Skin epidermis (tissue), 12 donors: ENCODE results near the gene GLI1.

Experiments
- H3K27ac ChIP-seq, 21 experiments: fragments of 200-600 bp; sonication (generic) in 11 of 21; one replicate each; pipeline ENCODE4 v1.5.0; 2020; ENCODE audit warnings: mild to moderate bottlenecking in 3 of 21, inconsistent platforms in 2 of 21, moderate library complexity in 2 of 21
- H3K4me3 ChIP-seq, 7 experiments: fragments of 200-600 bp; sonication (generic) in 2 of 7; one replicate each; pipeline ENCODE4 v1.5.0; 2020; ENCODE audit warnings: inconsistent platforms in 2 of 7, mild to moderate bottlenecking in 2 of 7, moderate library complexity in 1 of 7

Gene GLI1

GRCh38 chr12:57472391-57472790 lies 12.8 kb downstream of the GLI1 start:
- Histone ChIP-seq H3K27ac (no peak overlapping the region), H3K4me3 (no peak overlapping the region)

GRCh38 chr12:57473392-57473791 lies 13.8 kb downstream of the GLI1 start:
- no peak overlapping the region for H3K27ac ChIP-seq
- no peak overlapping the region for H3K4me3 ChIP-seq

- Histone ChIP-seq H3K27ac (no peak overlapping the region), H3K4me3 (no peak overlapping the region)
Observed at GRCh38 chr12:57473886-57474285, 14.3 kb downstream of the GLI1 start.

GRCh38 chr12:57474430-57474829 lies 14.8 kb downstream of the GLI1 start:
- Histone ChIP-seq H3K4me3 (no peak overlapping the region), H3K27ac (no peak overlapping the region)

GRCh38 chr12:57474862-57475261 lies 15.3 kb downstream of the GLI1 start:
- no peak overlapping the region for H3K27ac ChIP-seq
- peak overlapping the region in 1 of 7 experiments; percentile 40 for H3K4me3 ChIP-seq

- H3K4me3 ChIP-seq = peak overlapping the region; percentile 32 to 47 (median 40)
Observed at GRCh38 chr12:57475271-57476161, 15.9 kb downstream of the GLI1 start.

GRCh38 chr12:57476162-57476992 lies 16.8 kb downstream of the GLI1 start:
- Histone ChIP-seq H3K4me3 (peak overlapping the region; percentile 32 to 47 (median 40)), H3K27ac (peak overlapping the region in 18 of 21 experiments; percentile 31 to 99 (median 86))

More at GRCh38 chr12:57475271-57476161, 15.9 kb downstream of the GLI1 start:
- peak overlapping the region in 17 of 21 experiments; percentile 17 to 99 (median 88) for H3K27ac ChIP-seq

- Histone ChIP-seq H3K27ac (peak overlapping the region; percentile 31 to 99 (median 84)), H3K4me3 (peak overlapping the region; percentile 32 to 47 (median 40))
Observed at GRCh38 chr12:57476993-57477709, 17.6 kb downstream of the GLI1 start.

- Histone ChIP-seq H3K27ac (peak overlapping the region; percentile 31 to 99 (median 84)), H3K4me3 (peak overlapping the region; percentile 32 to 47 (median 40))
Observed at GRCh38 chr12:57477710-57478681, 18.4 kb downstream of the GLI1 start.

GRCh38 chr12:57479043-57479375 lies 19.4 kb downstream of the GLI1 start:
- peak overlapping the region in 20 of 21 experiments; percentile 31 to 99 (median 84) for H3K27ac ChIP-seq
- H3K4me3 ChIP-seq = peak overlapping the region in 3 of 7 experiments; percentile 14 to 42 (median 36)

- Histone ChIP-seq H3K27ac (peak within 1 kb of the TSS in 20 of 21 experiments; percentile 36 to 99 (median 84)), H3K4me3 (peak within 1 kb of the TSS in 3 of 7 experiments; percentile 36 to 42 (median 40))
Observed at GRCh38 chr12:57479376-57480115, 20.0 kb downstream of the GLI1 start, which contains the start of gene ARHGAP9. Gene ARHGAP9, minus strand, starts transcription at chr12:57479866. Its CDS starts 460 bp downstream, at chr12:57479406.

- Histone ChIP-seq H3K27ac (peak overlapping the region in 4 of 21 experiments; percentile 88 to 99 (median 94)), H3K4me3 (no peak overlapping the region)
Observed at GRCh38 chr12:57481671-57482070, 22.1 kb downstream of the GLI1 start.

- Histone ChIP-seq H3K27ac (peak overlapping the region in 1 of 21 experiments; percentile 14), H3K4me3 (no peak overlapping the region)
Observed at GRCh38 chr12:57483466-57483865, 23.9 kb downstream of the GLI1 start.

- no peak overlapping the region for H3K27ac ChIP-seq
- no peak overlapping the region for H3K4me3 ChIP-seq
Observed at GRCh38 chr12:57485695-57486094, 26.1 kb downstream of the GLI1 start.

- Histone ChIP-seq H3K27ac (peak overlapping the region in 9 of 21 experiments; percentile 16 to 93 (median 80)), H3K4me3 (peak overlapping the region; percentile 77 to 91 (median 84))
Observed at GRCh38 chr12:57487055-57487596, 27.5 kb downstream of the GLI1 start.

GRCh38 chr12:57487597-57488401 lies 28.2 kb downstream of the GLI1 start, which contains the start of gene MARS1:
Gene MARS1, plus strand, starts transcription at chr12:57488068. Its CDS starts 23 bp downstream, at chr12:57488091.
- H3K27ac ChIP-seq = peak within 1 kb of the TSS; percentile 1 to 95 (median 84)

More at GRCh38 chr12:57487597-57488401, 28.2 kb downstream of the GLI1 start, which contains the start of gene MARS1:
- H3K4me3 ChIP-seq = peak within 1 kb of the TSS; percentile 77 to 91 (median 84)
